HG03039 (cell line): ENCODE data around the gene GPC5.

ENCODE experiments used
- ATAC-seq: cut with Tn5 transposase; IDR thresholded peaks from one replicate; pipeline ENCODE4 v1.9.1; 2021; ENCODE audit warnings: mild to moderate bottlenecking, moderate library complexity; ENCODE audit not compliant: unreplicated experiment

The GPC5 gene

GRCh38 chr13:91450913-91451312 lies 52.5 kb downstream of the GPC5 start:
- no peak for ATAC-seq

GRCh38 chr13:91454666-91455065 lies 56.2 kb downstream of the GPC5 start:
- ATAC-seq, result no peak

- ATAC-seq, result no peak
Measured at GRCh38 chr13:91456837-91457236, 58.4 kb downstream of the GPC5 start.

DNA sequence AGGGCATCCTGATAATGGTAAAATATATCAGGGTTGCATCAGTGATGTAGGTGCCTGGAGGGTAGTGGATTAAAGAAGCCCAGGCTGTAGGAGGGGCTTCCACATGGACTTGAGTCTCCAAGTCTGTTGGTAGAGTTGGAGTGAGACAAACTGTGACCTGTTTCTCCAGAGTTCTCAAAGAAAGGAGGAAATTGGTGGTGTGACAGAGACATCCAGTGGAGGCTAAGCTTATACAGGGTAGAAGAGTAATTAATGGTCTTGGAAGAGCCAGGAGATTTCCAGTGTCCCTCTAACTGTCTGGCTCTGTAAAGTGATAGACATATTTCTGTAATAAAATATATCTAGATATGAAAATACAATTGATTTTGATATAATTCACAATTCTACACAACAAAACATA lies 61.1 kb downstream of the GPC5 start:
- no peak for ATAC-seq

- ATAC-seq, result no peak
Measured at GRCh38 chr13:91464336-91464735, 65.9 kb downstream of the GPC5 start.

DNA sequence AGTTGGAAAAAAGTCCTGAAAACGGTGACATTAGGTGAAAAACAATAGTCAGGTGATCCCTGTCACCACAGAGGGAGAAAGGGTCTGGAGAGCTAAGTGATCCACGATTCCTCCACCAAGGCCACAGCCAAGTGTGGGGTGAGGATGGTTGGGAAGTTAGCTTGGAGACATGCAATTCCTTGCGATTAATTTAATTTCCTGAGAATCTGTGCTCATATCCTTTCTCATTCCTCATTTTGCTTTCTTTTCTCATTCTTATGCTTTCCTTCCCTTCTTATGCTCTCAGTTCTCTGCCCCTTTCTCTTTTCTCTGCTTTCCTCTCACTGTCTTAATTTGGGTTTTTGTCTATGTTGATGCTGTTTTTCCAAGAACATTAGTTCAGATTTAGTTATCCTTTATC lies 68.8 kb downstream of the GPC5 start:
- ATAC-seq, result no peak

- no peak for ATAC-seq
Measured at GRCh38 chr13:91468301-91468700, 69.9 kb downstream of the GPC5 start.

GRCh38 chr13:91470084-91470621 lies 71.7 kb downstream of the GPC5 start:
- no peak for ATAC-seq

DNA sequence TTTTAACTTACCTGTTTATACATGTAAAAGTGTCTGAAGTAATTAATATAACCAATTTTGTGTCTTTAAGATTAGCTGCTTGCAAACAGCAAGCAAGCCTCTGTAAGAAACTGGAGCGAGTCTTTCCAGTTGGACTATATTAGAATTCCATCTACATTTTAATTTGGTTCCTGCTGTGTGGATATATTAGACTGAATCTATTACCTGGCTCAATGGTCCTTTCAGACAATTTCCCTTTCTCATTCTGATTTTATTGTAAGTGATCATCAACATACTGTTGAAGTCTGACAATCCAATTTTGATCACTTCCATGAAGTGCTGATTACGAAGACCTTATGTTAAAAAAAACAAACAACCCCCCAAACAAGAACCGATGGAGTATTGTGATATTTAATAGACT lies 72.3 kb downstream of the GPC5 start:
- no peak for ATAC-seq

- no peak for ATAC-seq
Measured at GRCh38 chr13:91482427-91482826, 84.0 kb downstream of the GPC5 start.

GRCh38 chr13:91491980-91492379 lies 93.6 kb downstream of the GPC5 start:
- no peak for ATAC-seq

DNA sequence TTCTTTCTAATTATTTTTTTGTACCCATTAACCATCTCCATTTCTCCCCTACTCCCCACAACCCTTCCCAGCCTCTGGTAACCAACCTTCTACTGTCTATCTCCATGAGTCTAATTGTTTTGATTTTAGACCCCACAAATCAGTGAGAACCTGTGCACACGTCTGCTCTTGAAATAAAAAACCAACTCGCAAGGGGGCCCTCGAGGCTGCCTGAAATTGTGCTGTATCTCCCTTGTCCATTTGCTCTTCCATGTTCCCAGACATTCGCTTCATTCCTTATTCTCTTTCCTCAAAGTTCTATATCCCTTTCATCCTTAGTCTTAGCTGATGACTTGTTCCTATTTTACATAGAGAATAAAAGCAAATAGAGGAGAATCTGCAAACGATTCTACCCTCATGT lies 95.0 kb downstream of the GPC5 start:
- no peak for ATAC-seq

DNA sequence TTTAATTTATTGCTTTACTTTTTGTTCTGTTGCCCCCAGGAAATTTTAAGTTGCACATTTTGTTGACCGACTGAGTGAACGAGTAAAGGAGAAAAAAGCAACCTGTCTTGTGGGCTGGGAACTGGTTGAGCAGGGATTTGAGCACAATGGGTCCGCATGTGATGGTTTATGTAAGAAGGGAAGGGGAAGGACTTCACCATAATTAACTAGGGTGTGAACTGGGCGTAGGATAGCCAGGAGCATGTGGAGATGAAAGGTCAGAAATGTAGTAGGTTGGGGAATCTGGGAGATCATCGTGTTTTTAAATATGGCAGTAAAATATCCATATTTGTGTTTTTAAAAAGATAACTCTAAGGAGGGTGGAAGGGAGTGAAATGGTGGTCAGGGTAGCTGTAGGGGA lies 99.9 kb downstream of the GPC5 start:
- ATAC-seq, result no peak

DNA sequence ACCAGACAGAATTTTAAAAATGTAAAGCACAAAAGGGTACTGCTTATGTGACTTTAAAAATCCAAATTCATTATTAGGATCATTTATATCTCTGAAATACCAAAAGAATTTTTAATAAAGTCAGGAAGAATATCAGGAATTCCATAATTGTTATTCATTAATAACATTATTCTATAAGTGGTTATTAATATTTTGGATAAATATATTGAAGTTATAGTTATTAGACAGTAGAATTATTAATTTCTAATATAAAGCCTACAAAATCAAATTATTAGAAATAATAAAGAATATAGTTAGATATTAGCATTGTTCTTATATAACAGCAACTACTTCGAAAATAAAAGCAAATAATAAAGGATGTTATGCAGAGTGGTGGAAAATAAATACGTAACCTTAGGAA lies 105.8 kb downstream of the GPC5 start:
- no peak for ATAC-seq

GRCh38 chr13:91506759-91507158 lies 108.3 kb downstream of the GPC5 start:
- ATAC-seq, result no peak

GRCh38 chr13:91510058-91510457 lies 111.6 kb downstream of the GPC5 start:
- ATAC-seq, result no peak

GRCh38 chr13:91513790-91514189 lies 115.4 kb downstream of the GPC5 start:
- ATAC-seq, result no peak

DNA sequence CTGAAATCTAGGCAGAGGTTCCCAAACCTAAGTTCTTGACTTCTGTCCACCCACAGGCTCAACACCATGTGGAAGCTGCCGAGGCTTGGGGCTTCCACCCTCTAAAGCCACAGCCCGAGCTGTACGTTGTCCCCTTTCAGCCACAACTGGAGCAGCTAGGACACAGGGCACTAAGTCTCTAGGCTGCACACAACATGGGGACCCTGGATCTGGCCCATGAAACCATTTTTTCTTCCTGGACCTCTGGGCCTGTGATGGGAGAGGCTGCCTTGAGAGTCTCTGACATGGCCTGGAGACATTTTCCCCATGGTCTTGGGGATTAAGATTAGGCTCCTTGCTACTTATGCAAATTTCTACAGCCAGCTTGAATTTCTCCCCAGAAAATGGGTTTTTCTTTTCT lies 118.4 kb downstream of the GPC5 start:
- ATAC-seq, result no peak

- ATAC-seq, result no peak
Measured at GRCh38 chr13:91520952-91521351, 122.5 kb downstream of the GPC5 start.

DNA sequence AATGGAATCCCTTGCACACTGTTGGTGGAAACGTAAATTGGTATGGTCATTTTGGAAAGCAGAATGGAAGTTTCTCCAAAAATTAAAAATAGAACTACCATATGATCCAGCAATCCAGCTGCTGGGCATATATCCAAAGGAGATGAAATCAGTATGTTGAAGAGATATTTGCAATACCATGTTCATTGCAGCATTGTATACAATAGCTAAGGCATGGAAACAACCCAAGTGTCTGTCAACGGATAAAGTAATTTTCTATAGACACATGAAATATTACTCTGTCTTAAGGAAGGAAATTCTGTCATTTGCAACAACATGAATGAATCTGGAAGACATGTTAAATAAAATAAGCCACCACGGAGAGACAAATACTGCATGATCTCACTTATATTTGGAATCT lies 124.7 kb downstream of the GPC5 start:
- ATAC-seq, result no peak

DNA sequence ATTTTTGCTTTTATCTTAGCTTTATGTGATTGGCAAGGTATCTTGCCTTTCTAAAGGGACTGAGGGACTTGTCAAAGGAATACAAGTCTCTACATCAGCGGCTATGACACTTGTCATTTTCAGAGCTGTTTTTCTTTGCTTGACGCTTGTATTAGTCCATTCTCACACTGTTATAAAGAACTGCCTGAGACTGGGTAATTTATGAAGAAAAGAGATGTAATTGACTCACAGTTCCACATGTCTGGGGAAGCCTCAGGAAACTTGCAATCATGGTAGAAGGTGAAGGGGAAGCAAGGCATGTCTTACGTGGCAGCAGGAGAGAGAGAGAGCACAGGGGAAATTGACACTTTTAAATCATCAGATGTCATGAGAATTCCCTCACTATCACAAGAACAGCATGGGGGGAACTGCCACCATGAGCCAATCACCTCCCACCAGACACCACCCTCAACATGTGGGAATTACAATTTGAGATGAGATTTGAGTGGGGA lies 128.2 kb downstream of the GPC5 start:
- ATAC-seq, result no peak

DNA sequence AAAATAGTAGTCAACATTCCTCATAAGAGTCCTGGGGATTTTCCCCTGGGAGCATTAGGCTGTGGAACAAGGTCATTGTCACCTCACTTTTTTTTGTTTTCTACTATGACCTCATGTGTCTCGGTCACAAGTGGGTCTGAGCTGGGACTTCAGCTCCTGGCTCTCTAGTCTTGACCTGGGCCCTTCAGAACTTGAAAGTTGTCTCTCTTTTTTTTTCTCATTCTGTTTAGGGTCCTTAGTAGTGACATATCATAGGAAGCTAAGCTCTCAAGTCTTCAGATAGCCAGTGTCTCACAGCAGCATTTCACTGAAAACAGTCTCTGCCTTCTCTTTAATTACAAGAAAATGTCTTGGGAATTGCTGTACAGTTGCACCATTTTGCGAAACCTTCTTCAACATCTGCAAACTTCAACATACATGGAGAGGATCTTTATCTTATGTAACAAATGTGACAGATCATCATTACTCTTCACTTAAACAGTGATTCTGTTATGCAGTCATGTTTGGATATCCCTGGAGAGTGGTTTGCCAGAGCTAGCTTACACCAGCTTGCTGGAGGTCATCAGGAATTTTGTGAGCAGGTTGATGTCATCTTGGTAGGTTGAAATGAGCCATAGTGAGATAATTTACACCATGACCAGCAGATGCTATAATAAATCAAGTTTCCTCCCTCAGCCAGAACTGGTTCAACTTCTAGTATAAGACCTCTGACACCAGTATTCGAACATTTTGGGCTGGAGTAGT lies 131.5 kb downstream of the GPC5 start:
- no peak for ATAC-seq

DNA sequence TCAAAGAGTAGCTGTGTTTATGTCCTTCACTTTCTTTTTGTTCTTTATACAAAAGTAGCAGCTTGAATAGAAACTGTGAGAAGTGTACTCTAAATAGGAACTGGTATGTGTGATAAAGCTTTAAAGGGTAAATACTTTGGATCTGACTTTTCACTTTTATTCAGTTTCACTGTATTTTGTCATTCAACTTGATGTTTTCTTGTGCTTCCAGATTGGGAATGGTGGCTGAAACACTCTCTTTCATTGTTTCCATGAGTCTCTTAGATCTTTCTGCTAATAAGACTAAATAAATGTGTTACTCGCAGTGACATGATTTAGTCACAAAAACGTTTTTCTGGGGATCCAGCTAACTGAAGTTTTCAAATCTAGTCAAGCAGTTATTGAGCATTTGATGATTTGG lies 133.2 kb downstream of the GPC5 start:
- ATAC-seq, result no peak
